RCC 7860 (cell line): ENCODE measurements around the gene ELFN1.

Source experiments
- DNase-seq: peaks from one replicate; pipeline ENCODE4 v3.0.0-alpha.2; 2015; ENCODE audit warnings: low spot score
- FAIRE-seq: peaks from 2 replicates; lab custom pipeline; 2012; peaks lifted over from hg19 to GRCh38; lab: Jason Lieb, UNC

ELFN1 gene

GRCh38 chr7:1675036-1675671 is 5.1 kb downstream of the ELFN1 start:
- FAIRE-seq (no peak), DNase-seq (no peak)

GRCh38 chr7:1675673-1676549 is 5.8 kb downstream of the ELFN1 start:
- FAIRE-seq (no peak), DNase-seq (no peak)

- FAIRE-seq: no peak
- no peak for DNase-seq
These were observed 6.5 kb downstream of the ELFN1 start for GRCh38 chr7:1676550-1677078.

GRCh38 chr7:1677206-1678080 is 7.4 kb downstream of the ELFN1 start:
- no peak for FAIRE-seq
- DNase-seq: no peak

- no peak for DNase-seq
- FAIRE-seq: no peak
These were observed 8.0 kb downstream of the ELFN1 start for GRCh38 chr7:1678081-1678543.

- DNase-seq (no peak), FAIRE-seq (no peak)
These were observed 8.7 kb downstream of the ELFN1 start for GRCh38 chr7:1678571-1679325.

GRCh38 chr7:1679326-1679965 is 9.4 kb downstream of the ELFN1 start:
- FAIRE-seq (no peak), DNase-seq (no peak)

- DNase-seq (no peak), FAIRE-seq (no peak)
These were observed 10.1 kb downstream of the ELFN1 start for GRCh38 chr7:1679966-1680730.

GRCh38 chr7:1681581-1681980 is 11.5 kb downstream of the ELFN1 start:
- no peak for DNase-seq
- no peak for FAIRE-seq

- FAIRE-seq: no peak
- no peak for DNase-seq
These were observed 15.0 kb downstream of the ELFN1 start for GRCh38 chr7:1685000-1685624.

GRCh38 chr7:1688542-1688941 is 18.5 kb downstream of the ELFN1 start:
- DNase-seq (no peak), FAIRE-seq (no peak)

GRCh38 chr7:1689311-1689710 is 19.2 kb downstream of the ELFN1 start:
- FAIRE-seq: no peak

GRCh38 chr7:1690359-1690958 is 20.4 kb downstream of the ELFN1 start:
- FAIRE-seq (no peak), DNase-seq (no peak)

More at GRCh38 chr7:1689311-1689710, 19.2 kb downstream of the ELFN1 start:
- no peak for DNase-seq

GRCh38 chr7:1691096-1691495 is 21.0 kb downstream of the ELFN1 start:
- DNase-seq (no peak), FAIRE-seq (no peak)

GRCh38 chr7:1691601-1692514 is 21.8 kb downstream of the ELFN1 start:
- peak; percentile 96 for FAIRE-seq

GRCh38 chr7:1692515-1693418 is 22.7 kb downstream of the ELFN1 start:
- DNase-seq (no peak), FAIRE-seq (no peak)

More at GRCh38 chr7:1691601-1692514, 21.8 kb downstream of the ELFN1 start:
- peak; percentile 80 for DNase-seq
